Uterus (tissue), 4 donors: Measurements from ENCODE around the gene SELENOO. TPM values are rescaled to one million over a fixed set of nuclear protein-coding genes. Genes with fewer than 3 reads are reported as not detected.

Experiments used
- DNase-seq, 2 donors: peaks; one replicate each; pipeline ENCODE4 v3.0.0-alpha.2; 2019 to 2020
- H3K27ac ChIP-seq, 2 donors: fragments of 200-600 bp; sonication (generic); 1 replicate in 1 of 2; 2 replicates in 1 of 2; pipeline ENCODE4 v1.5.1; 2016 to 2018
- H3K27me3 ChIP-seq, 2 donors: fragments of 200-600 bp; sonication (generic); one replicate each; pipeline ENCODE4 v1.5.1; 2018 to 2019; ENCODE audit warnings: control low read depth in 1 of 2
- H3K36me3 ChIP-seq, 2 donors: fragments of 200-600 bp; sonication (generic); one replicate each; pipeline ENCODE4 v1.5.1; 2019; ENCODE audit warnings: control low read depth in 1 of 2
- H3K4me1 ChIP-seq, 2 donors: fragments of 200-600 bp; sonication (generic); one replicate each; pipeline ENCODE4 v1.5.1; 2018 to 2019; ENCODE audit warnings: control low read depth in 1 of 2
- H3K4me3 ChIP-seq, 2 donors: fragments of 200-600 bp; sonication (generic); 1 replicate in 1 of 2; 2 replicates in 1 of 2; pipeline ENCODE4 v1.5.1; 2018 to 2019; ENCODE audit warnings: mild to moderate bottlenecking in 1 of 2
- H3K9me3 ChIP-seq, 2 donors: fragments of 200-600 bp; sonication (generic); one replicate each; pipeline ENCODE4 v1.5.1; 2019; ENCODE audit warnings: control low read depth in 1 of 2
- POLR2A ChIP-seq, 2 donors: fragments of 450-650 bp; IDR thresholded peaks; one replicate each; pipeline ENCODE4 v1.6.1; 2016; ENCODE audit warnings: antibody characterized with exemption in 2 of 2, mild to moderate bottlenecking in 1 of 2, moderate library complexity in 1 of 2
- intact Hi-C: fragments of 100-400 bp; cut with DNase I; formaldehyde crosslinking; loops from one replicate; pipeline ENCODE4 v1.15.1; 2023; ENCODE audit warnings: low total_unique reads
- total RNA-seq, 4 donors: library from RNA; depleted of rRNA in 3 of 4; stranded (reverse); fragments of >200 nt in 3 of 4; gene quantifications; one replicate each; pipeline versions ENCODE4 v1.1.0 to v1.2.4, GENCODE V29; 2014 to 2023
- TF ChIP-seq, protein P1 (sequence below), 4 experiments: fragments of 200-600 bp in 2 of 4; fragments of 450-650 bp in 2 of 4; sonication (generic) in 2 of 4; IDR thresholded peaks; one replicate each; pipeline ENCODE4 v1.5.1; 2016 to 2019; ENCODE audit warnings: antibody characterized with exemption in 4 of 4, mild to moderate bottlenecking in 2 of 4, moderate library complexity in 1 of 4
- donor health status: DM: yes; HTN: yes; CAD: no.

Gene SELENOO
- total RNA-seq, 4 donors from 2014 or later, result 1.5 to 22.1 (median 10.0) TPM

GRCh38 chr22:50210378-50211139 is 9.7 kb downstream of the SELENOO start:
- no peaks in the 10 kb centered on the region for H3K36me3 ChIP-seq

GRCh38 chr22:50211147-50211546 is 10.3 kb downstream of the SELENOO start:
- no peak overlapping the region for H3K4me3 ChIP-seq
- H3K27ac ChIP-seq, result no peak overlapping the region
- H3K27me3 ChIP-seq, result no peaks in the 10 kb centered on the region
- DNase-seq, result no peak
- H3K9me3 ChIP-seq, result no peaks in the 10 kb centered on the region
- intact Hi-C loops, result no loop called here
- H3K36me3 ChIP-seq, result no peaks in the 10 kb centered on the region
- no peak for TF ChIP-seq POLR2A (IDR thresholded peaks at IDR 0.05)
- TF ChIP-seq, protein P1, sequence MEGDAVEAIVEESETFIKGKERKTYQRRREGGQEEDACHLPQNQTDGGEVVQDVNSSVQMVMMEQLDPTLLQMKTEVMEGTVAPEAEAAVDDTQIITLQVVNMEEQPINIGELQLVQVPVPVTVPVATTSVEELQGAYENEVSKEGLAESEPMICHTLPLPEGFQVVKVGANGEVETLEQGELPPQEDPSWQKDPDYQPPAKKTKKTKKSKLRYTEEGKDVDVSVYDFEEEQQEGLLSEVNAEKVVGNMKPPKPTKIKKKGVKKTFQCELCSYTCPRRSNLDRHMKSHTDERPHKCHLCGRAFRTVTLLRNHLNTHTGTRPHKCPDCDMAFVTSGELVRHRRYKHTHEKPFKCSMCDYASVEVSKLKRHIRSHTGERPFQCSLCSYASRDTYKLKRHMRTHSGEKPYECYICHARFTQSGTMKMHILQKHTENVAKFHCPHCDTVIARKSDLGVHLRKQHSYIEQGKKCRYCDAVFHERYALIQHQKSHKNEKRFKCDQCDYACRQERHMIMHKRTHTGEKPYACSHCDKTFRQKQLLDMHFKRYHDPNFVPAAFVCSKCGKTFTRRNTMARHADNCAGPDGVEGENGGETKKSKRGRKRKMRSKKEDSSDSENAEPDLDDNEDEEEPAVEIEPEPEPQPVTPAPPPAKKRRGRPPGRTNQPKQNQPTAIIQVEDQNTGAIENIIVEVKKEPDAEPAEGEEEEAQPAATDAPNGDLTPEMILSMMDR (IDR thresholded peaks at IDR 0.05), result no peak
- H3K4me1 ChIP-seq, result peaks cover 0 to 9% of the 10 kb centered on the region in 2 donors

More at GRCh38 chr22:50210378-50211139, 9.7 kb downstream of the SELENOO start:
- Histone ChIP-seq H3K9me3 (no peaks in the 10 kb centered on the region), H3K4me1 (peaks cover 0 to 9% of the 10 kb centered on the region in 2 donors), H3K27ac (no peak overlapping the region), H3K4me3 (no peak overlapping the region), H3K27me3 (no peaks in the 10 kb centered on the region)
- intact Hi-C loops, result no loop called here
- TF ChIP-seq, protein P1 (IDR thresholded peaks at IDR 0.05), result no peak
- no peak for TF ChIP-seq POLR2A (IDR thresholded peaks at IDR 0.05)
- no peak for DNase-seq

DNA sequence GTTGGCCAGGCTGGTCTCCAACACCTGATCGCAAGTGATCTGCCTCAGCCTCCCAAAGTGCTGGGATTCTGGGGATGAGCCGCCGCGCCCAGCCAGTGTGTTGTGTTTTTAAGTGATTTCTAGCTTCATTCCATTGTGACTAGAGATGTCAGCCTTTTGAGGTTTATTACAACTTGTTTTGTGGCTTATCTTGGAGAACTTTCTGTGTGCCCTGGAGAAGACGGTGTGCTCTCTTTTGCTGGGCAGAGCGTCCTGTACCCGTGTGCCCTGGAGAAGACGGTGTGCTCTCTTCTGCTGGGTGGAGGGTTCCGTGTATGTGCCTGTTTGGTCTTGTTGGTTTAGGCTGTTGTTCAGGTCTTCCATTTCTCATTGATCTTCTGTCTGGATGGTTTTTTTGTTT is 12.5 kb downstream of the SELENOO start:
- H3K9me3 ChIP-seq, result no peaks in the 10 kb centered on the region
- intact Hi-C loops, result no loop called here
- no peak for DNase-seq
- no peaks in the 10 kb centered on the region for H3K27me3 ChIP-seq
- H3K4me3 ChIP-seq, result no peak overlapping the region
- H3K36me3 ChIP-seq, result no peaks in the 10 kb centered on the region
- TF ChIP-seq POLR2A (IDR thresholded peaks at IDR 0.05), result no peak
- TF ChIP-seq, protein P1 (IDR thresholded peaks at IDR 0.05), result no peak
- peaks cover 0 to 9% of the 10 kb centered on the region in 2 donors for H3K4me1 ChIP-seq
- no peak overlapping the region for H3K27ac ChIP-seq

DNA sequence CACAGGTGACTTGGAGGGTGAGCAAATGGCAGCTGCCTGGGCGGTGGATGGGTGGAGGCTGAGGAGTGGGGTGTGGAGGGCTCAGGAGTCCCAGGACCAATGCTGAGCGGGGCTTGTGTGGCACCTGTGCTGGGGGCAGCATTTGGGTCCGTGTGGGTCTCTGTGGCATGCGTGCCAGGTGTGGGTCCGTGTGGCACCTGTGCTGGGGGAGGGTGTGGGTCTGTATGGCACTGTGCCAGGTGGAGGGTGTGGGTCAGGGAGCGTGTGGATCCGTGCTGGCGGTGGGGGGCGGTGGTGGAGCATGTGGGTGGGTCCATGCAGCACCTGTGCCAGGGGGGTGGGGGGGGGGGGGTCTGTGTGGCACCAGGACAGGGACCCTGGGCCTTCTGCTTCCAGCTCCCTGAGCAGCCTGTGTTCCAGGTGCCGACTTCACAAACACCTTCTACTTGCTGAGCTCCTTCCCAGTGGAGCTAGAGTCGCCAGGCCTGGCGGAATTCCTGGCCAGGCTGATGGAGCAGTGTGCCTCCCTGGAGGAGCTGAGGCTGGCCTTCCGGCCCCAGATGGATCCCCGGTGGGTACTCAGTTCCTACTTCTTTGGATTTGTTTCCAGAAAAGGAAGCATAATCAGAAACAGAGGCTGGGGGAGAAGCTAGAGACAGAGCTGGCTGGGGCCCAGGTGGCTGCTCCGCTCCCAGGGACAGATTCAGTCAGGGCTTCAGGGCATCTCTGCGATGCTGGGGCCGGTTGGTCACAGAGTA is 14.7 kb downstream of the SELENOO start:
- H3K9me3 ChIP-seq, result no peaks in the 10 kb centered on the region
- intact Hi-C loops, result no loop called here
- no peaks in the 10 kb centered on the region for H3K36me3 ChIP-seq
- no peak overlapping the region for H3K27ac ChIP-seq
- peak in 1 of 2 donors; percentile 43 for DNase-seq
- H3K4me3 ChIP-seq, result no peak overlapping the region
- H3K27me3 ChIP-seq, result no peaks in the 10 kb centered on the region
- H3K4me1 ChIP-seq, result no peaks in the 10 kb centered on the region
- TF ChIP-seq, protein P1 (IDR thresholded peaks at IDR 0.05), result no peak
- no peak for TF ChIP-seq POLR2A (IDR thresholded peaks at IDR 0.05)
